HEK293T (cell line): ENCODE data around the gene XAB2.

Experiments
- CTCF ChIA-PET: fragments of 350-600 bp; formaldehyde crosslinking; extraction: SDS; loops from one replicate; lab custom pipeline; 2021; ENCODE audit warnings: antibody characterized with exemption, inconsistent platforms; lab: Yijun Ruan, JAX
- POLR2A ChIA-PET: fragments of 350-600 bp; formaldehyde crosslinking; extraction: SDS; loops from one replicate; lab custom pipeline; 2020; ENCODE audit warnings: antibody characterized with exemption, inconsistent platforms; lab: Yijun Ruan, JAX
- DNase-seq: peaks from one replicate; pipeline ENCODE4 v3.0.0; 2012; ENCODE audit warnings: mixed read lengths; ENCODE audit errors: extremely low spot score
- ARNT ChIP-seq: fragments of 450-650 bp; IDR thresholded peaks from 2 replicates; pipeline ENCODE4 v1.6.1; 2017; ENCODE audit warnings: mild to moderate bottlenecking
- BHLHE40 ChIP-seq: fragments of 450-650 bp; IDR thresholded peaks from 2 replicates; pipeline ENCODE4 v1.6.1; 2016; ENCODE audit warnings: mild to moderate bottlenecking, moderate library complexity, borderline replicate concordance
- CTBP1 ChIP-seq: fragments of 450-650 bp; IDR thresholded peaks from 2 replicates; pipeline ENCODE4 v1.6.1; 2016; ENCODE audit warnings: borderline replicate concordance
- ELF4 ChIP-seq: fragments of 450-650 bp; IDR thresholded peaks from 2 replicates; pipeline ENCODE4 v1.6.1; 2017; ENCODE audit warnings: antibody characterized with exemption
- FOXA1 ChIP-seq: fragments of 450-650 bp; IDR thresholded peaks from 2 replicates; pipeline ENCODE4 v1.6.1; 2016; ENCODE audit warnings: mild to moderate bottlenecking
- FOXK2 ChIP-seq: fragments of 450-650 bp; IDR thresholded peaks from 2 replicates; pipeline ENCODE4 v1.6.1; 2016; ENCODE audit warnings: mild to moderate bottlenecking
- FOXM1 ChIP-seq: fragments of 450-650 bp; IDR thresholded peaks from 2 replicates; pipeline ENCODE4 v1.6.1; 2017; ENCODE audit warnings: mild to moderate bottlenecking, borderline replicate concordance
- HDGF ChIP-seq: fragments of 450-650 bp; IDR thresholded peaks from 2 replicates; pipeline ENCODE4 v1.6.1; 2017; ENCODE audit warnings: antibody characterized with exemption, borderline replicate concordance
- L3MBTL2 ChIP-seq: fragments of 450-650 bp; conservative IDR thresholded peaks from 2 replicates; pipeline ENCODE4 v1.6.1; 2016; ENCODE audit warnings: mild to moderate bottlenecking
- LEF1 ChIP-seq: fragments of 450-650 bp; IDR thresholded peaks from 2 replicates; pipeline ENCODE4 v1.6.1; 2017; ENCODE audit warnings: mild to moderate bottlenecking, borderline replicate concordance
- NFRKB ChIP-seq: fragments of 450-650 bp; IDR thresholded peaks from 2 replicates; pipeline ENCODE4 v1.6.1; 2016; ENCODE audit warnings: mild to moderate bottlenecking, moderate library complexity
- PKNOX1 ChIP-seq: fragments of 450-650 bp; IDR thresholded peaks from 2 replicates; pipeline ENCODE4 v1.6.1; 2016
- SP1 ChIP-seq: fragments of 450-650 bp; IDR thresholded peaks from 2 replicates; pipeline ENCODE4 v1.6.1; 2017
- SUZ12 ChIP-seq: fragments of 450-650 bp; IDR thresholded peaks from 2 replicates; pipeline ENCODE4 v1.6.1; 2016; ENCODE audit warnings: mild to moderate bottlenecking
- TARDBP ChIP-seq: fragments of 450-650 bp; IDR thresholded peaks from 2 replicates; pipeline ENCODE4 v1.6.1; 2016
- ZNF384 ChIP-seq: fragments of 450-650 bp; IDR thresholded peaks from 2 replicates; pipeline ENCODE4 v1.6.1; 2016

Gene XAB2

DNA sequence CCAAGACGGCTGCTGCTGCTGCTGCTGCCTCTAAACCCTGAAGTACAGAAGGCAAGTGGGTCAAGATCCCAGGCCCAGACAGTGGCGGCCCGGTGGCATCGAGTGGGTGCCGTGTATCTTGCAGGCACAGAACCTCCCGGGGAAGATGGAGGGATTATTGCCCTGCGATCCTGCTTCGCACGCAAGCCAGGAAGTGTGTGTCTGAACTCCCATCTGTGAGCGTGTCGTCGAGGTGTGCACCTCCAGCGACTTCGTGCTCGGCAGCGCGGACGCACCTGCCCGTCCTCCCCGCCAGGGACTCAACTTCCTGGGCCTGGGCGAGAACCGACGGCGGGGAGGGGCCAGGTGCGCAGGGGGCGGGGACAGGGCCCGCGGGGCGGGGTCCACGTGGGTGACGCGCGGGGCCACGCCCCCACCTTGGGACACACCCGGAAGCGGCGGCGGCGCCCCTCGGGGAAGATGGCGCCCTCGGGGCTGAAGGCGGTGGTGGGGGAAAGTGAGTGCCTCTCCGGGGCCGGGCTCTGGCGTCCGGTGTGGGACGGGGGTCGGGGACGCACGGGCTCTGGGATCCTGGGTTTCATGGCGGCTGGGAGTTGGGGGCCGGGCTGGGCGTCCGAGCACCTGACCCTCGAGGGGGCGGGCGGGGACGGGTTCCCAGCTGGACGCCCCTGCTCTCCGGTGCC is 7.5 kb upstream of the XAB2 start, which contains the start of gene STXBP2:
Gene STXBP2 (plus strand): TSS at position 420 of the 683 bp plus-strand sequence. CDS start 40 bp downstream, at position 460.
- no peak for TF ChIP-seq FOXK2
- no peak for TF ChIP-seq CTBP1
- TF ChIP-seq ELF4 = peak; percentile 50; the same call in 1 of the 2 replicates
- TF ChIP-seq L3MBTL2 = peak; percentile 88
- ChIA-PET CTCF (interaction anchor here (0.6 to 1.2 kb wide), 2 partner anchors 68 to 334 kb away, joined by 3 to 5 read pairs; no protein-coding TSS in a partner anchor), POLR2A (interaction anchor here (1.0 kb wide), 1 partner anchor 44 kb away, joined by 3 read pairs; the partner anchor contains the start of gene TRAPPC5)
- DNase-seq = peak; percentile 94

DNA sequence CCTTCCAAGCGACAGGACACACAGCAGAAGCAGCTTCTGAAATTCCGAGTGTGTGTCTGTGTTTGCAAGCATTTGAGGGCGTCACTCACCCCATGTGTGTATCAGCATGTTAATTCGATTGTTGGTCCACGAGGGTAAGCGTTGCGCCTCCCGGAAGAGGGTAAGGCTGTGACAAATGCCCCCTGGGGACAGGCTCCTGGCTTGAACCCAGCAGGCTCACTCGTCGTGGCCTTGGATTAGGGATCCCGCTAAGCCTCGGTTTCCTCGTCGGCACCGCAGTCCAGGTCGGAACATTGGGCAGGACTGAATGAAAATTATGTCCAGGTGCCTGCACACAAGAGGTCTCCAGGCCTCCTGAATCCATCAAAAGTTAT is 7.0 kb upstream of the XAB2 start:
- TF ChIP-seq TARDBP = no peak
- no peak for TF ChIP-seq SUZ12
- TF ChIP-seq ELF4 = no peak
- TF ChIP-seq LEF1 = no peak
- no peak for TF ChIP-seq ARNT
- TF ChIP-seq SP1 = no peak
- TF ChIP-seq FOXK2 = no peak

DNA sequence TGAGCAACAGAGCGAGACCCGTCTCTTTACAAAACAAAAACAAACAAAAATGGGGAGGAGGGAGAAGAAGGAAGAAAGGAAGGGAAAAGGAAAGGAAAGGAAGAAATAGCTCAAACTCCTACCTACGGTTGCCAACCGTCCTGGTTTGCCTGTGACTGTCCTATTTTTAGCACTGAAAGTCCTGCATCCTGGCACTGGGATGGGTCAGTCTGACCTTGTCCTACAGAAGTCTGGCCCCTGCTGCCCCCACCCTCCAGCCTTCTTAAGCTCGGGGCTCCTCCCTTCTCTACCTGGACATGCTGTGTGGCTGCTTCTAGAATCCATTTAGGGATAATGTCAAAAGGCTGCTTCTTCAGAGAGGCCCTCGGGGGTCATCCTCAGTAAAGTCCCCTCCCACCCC is 6.3 kb upstream of the XAB2 start:
- POLR2A ChIA-PET = no interaction called here
- DNase-seq = no peak
- TF ChIP-seq CTBP1 = no peak
- no peak for TF ChIP-seq ELF4
- no peak for TF ChIP-seq HDGF
- TF ChIP-seq SP1 = no peak
- TF ChIP-seq SUZ12 = no peak
- TF ChIP-seq PKNOX1 = no peak
- TF ChIP-seq FOXK2 = no peak
- no peak for TF ChIP-seq LEF1
- no peak for TF ChIP-seq TARDBP
- no peak for TF ChIP-seq NFRKB
- no peak for TF ChIP-seq L3MBTL2
- TF ChIP-seq FOXA1 = no peak
- no peak for TF ChIP-seq BHLHE40
- TF ChIP-seq FOXM1 = no peak
- TF ChIP-seq ZNF384 = no peak
- no peak for TF ChIP-seq ARNT
- CTCF ChIA-PET = interaction anchor here (1.4 kb wide), 1 partner anchor 45 kb away, joined by 4 read pairs; the partner anchor contains the start of gene TRAPPC5

More for the DNA sequence above, 7.0 kb upstream of the XAB2 start:
- ChIA-PET CTCF (no interaction called here), POLR2A (no interaction called here)
- DNase-seq = no peak

GRCh38 chr19:7633698-7634097 is 4.4 kb upstream of the XAB2 start, which contains the start of gene PCP2:
Gene PCP2, minus strand, starts transcription at chr19:7633719. Its CDS starts 262 bp downstream, at chr19:7633457.
- ChIA-PET CTCF (no interaction called here), POLR2A (interaction anchor here (1.2 kb wide), 1 partner anchor 10 kb away, joined by 3 read pairs; no protein-coding TSS in a partner anchor)
- TF ChIP-seq SUZ12 (no peak), NFRKB (no peak), FOXK2 (no peak), SP1 (no peak), L3MBTL2 (no peak), ELF4 (no peak), TARDBP (no peak), HDGF (no peak), ZNF384 (no peak), ARNT (no peak), LEF1 (no peak)
- DNase-seq = no peak

DNA sequence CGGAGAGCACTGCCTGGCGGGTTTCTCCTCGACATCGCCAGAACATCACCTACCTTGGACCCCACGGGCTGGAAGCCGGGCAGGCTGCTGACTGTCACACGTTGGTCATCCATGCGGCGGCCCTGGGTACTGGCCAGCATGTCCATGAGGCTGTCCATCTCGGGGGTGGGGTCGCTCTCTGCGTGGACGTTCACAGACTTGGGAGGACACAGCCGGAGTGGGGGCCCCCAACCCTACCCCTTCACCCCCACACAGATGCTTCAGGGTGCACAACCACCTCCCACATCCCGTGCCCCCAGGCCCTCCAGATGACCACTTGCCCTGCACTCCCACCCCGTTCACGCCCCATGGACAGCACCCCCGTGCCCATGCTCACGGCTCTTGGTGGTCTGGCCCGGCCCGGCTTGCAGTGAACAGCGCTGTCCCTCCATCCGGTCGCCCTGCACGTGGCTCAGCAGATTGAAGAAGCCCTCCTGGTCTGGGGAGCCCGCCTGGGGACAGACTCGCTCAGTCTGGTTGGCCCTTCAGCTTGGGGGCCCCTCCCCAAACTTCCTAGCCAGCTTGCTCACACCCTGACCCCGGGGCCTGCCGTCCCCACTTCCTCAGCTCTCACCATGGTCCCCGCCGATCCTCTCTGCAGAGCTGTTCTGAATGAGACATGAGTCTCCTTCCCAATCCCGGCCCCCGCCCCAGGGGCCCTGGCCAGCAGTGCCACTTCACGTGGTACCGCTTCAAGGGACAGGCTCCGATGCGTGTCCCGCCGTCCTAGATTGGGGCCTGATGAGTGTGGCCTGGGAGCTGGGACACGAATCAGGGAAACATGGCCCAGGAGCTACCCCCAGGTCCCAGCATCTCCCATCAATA is 3.2 kb upstream of the XAB2 start:
- no peak for DNase-seq
- CTCF ChIA-PET = no interaction called here
- POLR2A ChIA-PET = interaction anchor here (1.1 to 1.2 kb wide), 2 partner anchors 9 kb away, joined by 3 read pairs; no protein-coding TSS in a partner anchor
- TF ChIP-seq TARDBP (no peak), CTBP1 (no peak), L3MBTL2 (no peak), LEF1 (no peak), ARNT (no peak), FOXM1 (no peak), FOXA1 (no peak), FOXK2 (no peak), SUZ12 (no peak), BHLHE40 (no peak), PKNOX1 (no peak), NFRKB (no peak), ELF4 (no peak)

DNA sequence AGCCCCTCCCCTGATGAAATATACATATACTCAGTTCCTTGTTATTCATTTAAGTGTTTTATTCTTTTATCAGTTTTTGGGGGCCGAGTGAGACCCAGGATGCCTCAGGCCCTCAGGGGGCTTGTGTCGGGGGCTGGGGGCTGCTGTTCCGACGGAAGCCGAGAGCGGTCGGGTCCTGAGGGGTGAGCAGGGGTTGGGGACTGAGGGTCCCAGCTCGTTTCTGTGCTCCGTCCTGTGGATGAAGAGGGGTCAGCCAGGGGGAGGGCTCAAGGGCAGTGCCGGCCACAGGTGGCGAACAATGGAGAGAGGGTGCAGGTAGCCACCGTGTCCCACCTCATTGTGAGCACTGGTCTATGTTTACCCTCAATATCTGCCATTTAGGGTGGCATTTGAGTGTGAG is 2.2 kb upstream of the XAB2 start:
- TF ChIP-seq ELF4 = no peak
- TF ChIP-seq NFRKB = no peak
- no peak for TF ChIP-seq SP1
- TF ChIP-seq LEF1 = no peak
- TF ChIP-seq L3MBTL2 = no peak
- TF ChIP-seq BHLHE40 = no peak
- no peak for TF ChIP-seq SUZ12
- no peak for TF ChIP-seq HDGF
- TF ChIP-seq ZNF384 = no peak
- no peak for TF ChIP-seq PKNOX1
- no peak for TF ChIP-seq FOXK2
- no peak for TF ChIP-seq ARNT
- ChIA-PET POLR2A (interaction anchor here (1.1 kb wide), 1 partner anchor 10 kb away, joined by 3 read pairs; no protein-coding TSS in a partner anchor), CTCF (no interaction called here)
- no peak for DNase-seq
